PC-9 (cell line): ENCODE data around the gene DHRS2.

ENCODE experiments used
- CTCF ChIP-seq: fragments of 200-600 bp; sonication (generic); conservative IDR thresholded peaks from 2 replicates; pipeline ENCODE4 v1.6.1; 2017; ENCODE audit warnings: mixed run types, antibody characterized with exemption, mild to moderate bottlenecking, moderate library complexity
- EZH2 ChIP-seq: fragments of 200-600 bp; sonication (generic); IDR thresholded peaks from 2 replicates; pipeline ENCODE4 v1.8.0; 2017; ENCODE audit warnings: antibody characterized with exemption, low read depth

GRCh38 chr14:23621932-23622730 lies 14.0 kb upstream of the DHRS2 start:
- TF ChIP-seq CTCF (no peak), EZH2 (no peak)
